ENCODE data around the gene SLC38A3. TPM values are rescaled to one million over a fixed set of nuclear protein-coding genes. Genes with fewer than 3 reads are reported as not detected.

SLC38A3 gene
- total and polyA plus RNA-seq, 2 experiments from 2014 or later: 0.36 TPM; not detected in 1

DNA sequence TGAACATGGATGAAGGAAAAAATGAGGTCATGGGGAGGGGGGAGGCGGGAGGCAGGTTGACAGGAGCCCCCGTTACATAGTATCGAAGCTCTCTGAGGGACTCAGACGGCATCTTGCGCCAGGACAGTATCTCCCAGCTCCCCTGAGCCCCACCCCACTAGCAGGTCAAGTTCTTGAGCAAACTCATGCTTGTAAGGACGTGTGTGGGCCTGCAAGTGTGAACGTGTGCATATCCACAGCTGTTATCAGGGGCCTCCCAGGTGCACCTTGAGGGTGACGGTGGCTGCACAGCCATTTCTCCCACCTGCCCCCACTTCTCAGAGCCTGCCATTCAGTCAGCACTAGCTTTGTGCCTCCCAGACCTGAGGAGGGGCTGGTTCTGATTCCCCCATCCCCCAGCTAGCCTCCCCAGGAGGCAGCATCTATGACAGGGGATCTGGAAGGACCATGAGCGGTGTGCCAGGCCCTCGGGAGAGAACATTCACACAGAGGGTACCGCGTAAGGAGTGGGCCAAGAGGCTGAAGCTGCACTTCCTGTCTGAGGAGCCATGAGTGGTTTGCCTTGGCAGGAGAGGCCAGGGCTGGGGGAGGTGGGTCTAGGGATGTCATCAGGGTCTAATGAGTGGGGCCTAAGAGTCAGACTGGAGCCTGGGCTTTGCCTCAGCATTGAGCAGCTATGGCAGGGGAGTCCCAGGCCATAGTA is 47.1 kb upstream of the SLC38A3 start:
- no peaks in the 10 kb centered on the region for H3K79me2 ChIP-seq (ENCODE audit: insufficient read depth)
- no peaks in the 10 kb centered on the region for H4K20me1 ChIP-seq (ENCODE audit: insufficient read depth)
- H3K4me1 ChIP-seq (ENCODE audit: insufficient read depth): no peaks in the 10 kb centered on the region; the same call in 1 of the 2 replicates
- no peaks in the 10 kb centered on the region for H3K9me3 ChIP-seq (ENCODE audit: low read depth)
- no peak overlapping the region for H3K4me2 ChIP-seq (ENCODE audit: unreplicated experiment)
- H3K27ac ChIP-seq: no peak overlapping the region
- no peak overlapping the region for H3K9ac ChIP-seq
- no peak overlapping the region for H3K4me3 ChIP-seq
- H3F3A ChIP-seq (ENCODE audit: insufficient read depth): no peaks in the 10 kb centered on the region
- in situ Hi-C loops (cut with MboI): no loop called here
- DNase-seq: peak; percentile 47
- no peak for TF ChIP-seq EZH2phosphoT487 (IDR thresholded peaks at IDR 0.05; ENCODE audit: insufficient read depth, low read depth)
- no peak for TF ChIP-seq EZH2 (IDR thresholded peaks at IDR 0.05; ENCODE audit: insufficient read depth, poor library complexity, severe bottlenecking)
- WGBS, 2 experiments (ENCODE audit: low coverage in 1 of 2, low lambda C conversion rate in 2 of 2, missing lambda C conversion rate in 2 of 2): 86 to 87% methylated on average over 12 of the region's 12 CpGs
- H3K36me3 ChIP-seq (ENCODE audit: low read depth): no peaks in the 10 kb centered on the region
- H3K27me3 ChIP-seq (replicated peaks; ENCODE audit: insufficient read depth): peaks cover 8% of the 10 kb centered on the region
- H3K9me2 ChIP-seq (ENCODE audit: insufficient read depth): no peaks in the 10 kb centered on the region
- no peak overlapping the region for H2AFZ ChIP-seq

DNA sequence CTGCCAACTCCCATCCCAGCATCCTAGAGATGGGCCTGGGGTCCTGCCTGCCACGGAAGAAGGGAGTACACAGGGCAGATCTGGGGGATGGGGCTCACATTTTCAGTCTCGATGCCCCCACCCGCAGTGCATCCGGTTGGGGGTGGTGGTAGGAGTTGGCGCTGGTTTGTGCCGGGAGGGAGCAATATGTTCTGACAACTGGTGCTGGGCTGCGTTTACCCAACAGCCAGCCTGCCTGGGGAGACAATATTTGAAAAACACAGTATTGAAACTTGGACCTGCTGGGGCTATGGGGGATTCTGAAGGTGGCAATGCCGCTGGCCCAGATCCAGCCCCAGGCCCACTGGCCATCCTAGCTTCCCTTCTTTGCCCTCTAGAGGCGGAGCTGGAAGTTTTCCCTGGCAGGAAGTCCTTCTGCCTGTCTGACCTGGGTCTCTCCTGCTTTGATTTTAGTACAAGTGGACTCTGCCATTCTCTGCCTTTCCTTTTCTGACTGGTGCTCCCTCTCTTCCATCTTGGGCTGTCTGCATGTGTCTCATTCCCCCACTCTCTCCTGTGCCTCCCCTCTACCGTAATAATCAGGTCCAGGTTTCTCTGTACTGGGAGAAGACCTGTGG is 46.4 kb upstream of the SLC38A3 start:
- TF ChIP-seq EZH2phosphoT487 (IDR thresholded peaks at IDR 0.05; ENCODE audit: insufficient read depth, low read depth) (no peak), EZH2 (IDR thresholded peaks at IDR 0.05; ENCODE audit: insufficient read depth, poor library complexity, severe bottlenecking) (no peak)
- no peak overlapping the region for H2AFZ ChIP-seq
- no peaks in the 10 kb centered on the region for H3K36me3 ChIP-seq (ENCODE audit: low read depth)
- no peaks in the 10 kb centered on the region for H3K79me2 ChIP-seq (ENCODE audit: insufficient read depth)
- in situ Hi-C loops (cut with MboI): no loop called here
- no peak for DNase-seq
- H4K20me1 ChIP-seq (ENCODE audit: insufficient read depth): no peaks in the 10 kb centered on the region
- H3K27me3 ChIP-seq (replicated peaks; ENCODE audit: insufficient read depth): peaks cover 8% of the 10 kb centered on the region
- 78 to 88% methylated on average over 10 of the region's 10 CpGs for WGBS, 2 experiments (ENCODE audit: low coverage in 1 of 2, low lambda C conversion rate in 2 of 2, missing lambda C conversion rate in 2 of 2)
- H3K9me2 ChIP-seq (ENCODE audit: insufficient read depth): no peaks in the 10 kb centered on the region
- H3K4me1 ChIP-seq (ENCODE audit: insufficient read depth): peaks cover 2% of the 10 kb centered on the region; the same call in 1 of the 2 replicates
- H3K4me2 ChIP-seq (ENCODE audit: unreplicated experiment): no peak overlapping the region
- no peaks in the 10 kb centered on the region for H3F3A ChIP-seq (ENCODE audit: insufficient read depth)
- H3K4me3 ChIP-seq: no peak overlapping the region
- H3K27ac ChIP-seq: no peak overlapping the region
- H3K9me3 ChIP-seq (ENCODE audit: low read depth): no peaks in the 10 kb centered on the region
- H3K9ac ChIP-seq: no peak overlapping the region

DNA sequence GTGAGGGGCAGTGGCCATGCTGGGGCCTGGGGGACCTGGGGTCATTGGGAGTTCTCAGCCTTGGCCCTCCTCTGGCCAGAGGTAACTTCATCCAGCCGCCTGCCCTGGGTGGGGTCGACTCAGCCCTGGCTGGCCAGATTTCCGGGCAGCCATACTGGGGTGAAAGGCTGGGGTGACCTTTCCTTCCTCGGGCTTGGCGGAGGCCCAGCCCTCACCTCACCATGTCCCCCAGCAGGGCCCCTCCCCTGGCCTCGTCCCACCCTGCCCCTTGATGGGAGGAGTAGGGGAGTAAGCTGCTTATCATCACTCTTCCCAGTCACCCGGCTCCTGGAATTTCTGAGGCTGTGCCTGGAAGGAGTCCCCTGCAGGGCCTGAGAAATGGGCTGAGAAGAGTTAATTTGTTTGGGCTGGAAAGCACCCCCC is 44.5 kb upstream of the SLC38A3 start:
- H3K9ac ChIP-seq: no peak overlapping the region
- H3K36me3 ChIP-seq (ENCODE audit: low read depth): no peaks in the 10 kb centered on the region
- peaks cover 6% of the 10 kb centered on the region; the same call in 1 of the 2 replicates for H3F3A ChIP-seq (ENCODE audit: insufficient read depth)
- H2AFZ ChIP-seq: no peak overlapping the region
- TF ChIP-seq EZH2phosphoT487 (IDR thresholded peaks at IDR 0.05; ENCODE audit: insufficient read depth, low read depth) (no peak), EZH2 (IDR thresholded peaks at IDR 0.05; ENCODE audit: insufficient read depth, poor library complexity, severe bottlenecking) (no peak)
- 64 to 79% methylated on average over 3 to 7 of the region's 7 CpGs for WGBS, 2 experiments (ENCODE audit: low coverage in 1 of 2, low lambda C conversion rate in 2 of 2, missing lambda C conversion rate in 2 of 2)
- H3K9me2 ChIP-seq (ENCODE audit: insufficient read depth): no peaks in the 10 kb centered on the region
- no peak overlapping the region for H3K4me2 ChIP-seq (ENCODE audit: unreplicated experiment)
- no peaks in the 10 kb centered on the region for H3K9me3 ChIP-seq (ENCODE audit: low read depth)
- in situ Hi-C loops (cut with MboI): no loop called here
- no peaks in the 10 kb centered on the region for H3K79me2 ChIP-seq (ENCODE audit: insufficient read depth)
- no peaks in the 10 kb centered on the region for H4K20me1 ChIP-seq (ENCODE audit: insufficient read depth)
- no peak overlapping the region for H3K4me3 ChIP-seq
- no peak overlapping the region for H3K27ac ChIP-seq
- DNase-seq: no peak
- H3K4me1 ChIP-seq (ENCODE audit: insufficient read depth): peaks cover 21% of the 10 kb centered on the region
- H3K27me3 ChIP-seq (replicated peaks; ENCODE audit: insufficient read depth): peaks cover 7% of the 10 kb centered on the region; the same call in 1 of the 2 replicates

DNA sequence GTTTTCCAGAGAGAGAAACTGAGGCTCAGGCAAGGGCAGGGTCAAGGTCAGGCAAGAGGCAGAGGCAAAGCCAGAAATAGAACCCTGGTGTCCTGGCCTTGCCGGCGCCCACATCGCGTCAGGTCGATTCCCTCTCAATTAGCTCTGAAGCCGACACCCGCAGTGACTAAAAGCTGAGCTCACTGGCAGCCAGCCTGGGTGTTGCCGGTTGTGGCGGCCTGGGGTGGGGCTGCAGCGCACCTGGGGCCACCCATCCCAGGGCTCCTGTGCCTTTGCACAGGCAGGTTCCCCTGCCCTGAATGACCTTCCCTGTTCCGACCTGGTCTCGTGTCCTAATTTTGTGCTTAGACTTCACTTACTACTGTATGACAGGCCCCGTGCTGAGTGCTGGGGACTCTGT is 43.8 kb upstream of the SLC38A3 start:
- H3K4me1 ChIP-seq (ENCODE audit: insufficient read depth): peaks cover 28% of the 10 kb centered on the region
- H3K9ac ChIP-seq: no peak overlapping the region
- no peak overlapping the region for H3K4me3 ChIP-seq
- H3K27me3 ChIP-seq (replicated peaks; ENCODE audit: insufficient read depth): no peaks in the 10 kb centered on the region
- H4K20me1 ChIP-seq (ENCODE audit: insufficient read depth): no peaks in the 10 kb centered on the region
- DNase-seq: peak; percentile 32
- TF ChIP-seq EZH2 (IDR thresholded peaks at IDR 0.05; ENCODE audit: insufficient read depth, poor library complexity, severe bottlenecking) (no peak), EZH2phosphoT487 (IDR thresholded peaks at IDR 0.05; ENCODE audit: insufficient read depth, low read depth) (no peak)
- no peaks in the 10 kb centered on the region for H3K9me3 ChIP-seq (ENCODE audit: low read depth)
- H3K36me3 ChIP-seq (ENCODE audit: low read depth): no peaks in the 10 kb centered on the region
- in situ Hi-C loops (cut with MboI): no loop called here
- 80 to 82% methylated on average over 13 of the region's 13 CpGs for WGBS, 2 experiments (ENCODE audit: low coverage in 1 of 2, low lambda C conversion rate in 2 of 2, missing lambda C conversion rate in 2 of 2)
- H3K79me2 ChIP-seq (ENCODE audit: insufficient read depth): no peaks in the 10 kb centered on the region
- H3K9me2 ChIP-seq (ENCODE audit: insufficient read depth): no peaks in the 10 kb centered on the region
- peaks cover 6% of the 10 kb centered on the region; the same call in 1 of the 2 replicates for H3F3A ChIP-seq (ENCODE audit: insufficient read depth)
- H3K4me2 ChIP-seq (ENCODE audit: unreplicated experiment): no peak overlapping the region
- no peak overlapping the region for H2AFZ ChIP-seq
- no peak overlapping the region for H3K27ac ChIP-seq

Data from GM23248 (cell line).